Non-pigmented ciliary epithelial cell (primary cell): ENCODE measurements around the gene KISS1.

Experiments
- DNase-seq: peaks from one replicate; pipeline ENCODE4 v3.0.0-alpha.2; 2010; ENCODE audit warnings: low read depth

The KISS1 gene

GRCh38 chr1:204192046-204192445, 4.2 kb downstream of the KISS1 start:
- DNase-seq: no peak

GRCh38 chr1:204191456-204191855, 4.8 kb downstream of the KISS1 start:
- DNase-seq: no peak

GRCh38 chr1:204190212-204191211, 5.8 kb downstream of the KISS1 start:
- DNase-seq: no peak

GRCh38 chr1:204188959-204189639, 7.2 kb downstream of the KISS1 start:
- DNase-seq: no peak

GRCh38 chr1:204186597-204186996, 9.7 kb downstream of the KISS1 start:
- DNase-seq: no peak

GRCh38 chr1:204181116-204181515, 15.2 kb downstream of the KISS1 start:
- DNase-seq: no peak

GRCh38 chr1:204180133-204180532, 16.2 kb downstream of the KISS1 start:
- DNase-seq: no peak

GRCh38 chr1:204178487-204179281, 17.6 kb downstream of the KISS1 start:
- no peak for DNase-seq

- DNase-seq: no peak
Observed at GRCh38 chr1:204177133-204177532, 19.2 kb downstream of the KISS1 start.

GRCh38 chr1:204176049-204176448, 20.2 kb downstream of the KISS1 start:
- no peak for DNase-seq

GRCh38 chr1:204174958-204175357, 21.3 kb downstream of the KISS1 start:
- DNase-seq: no peak

- no peak for DNase-seq
Observed at GRCh38 chr1:204172404-204173029, 23.8 kb downstream of the KISS1 start.

GRCh38 chr1:204171751-204172178, 24.5 kb downstream of the KISS1 start:
- peak; percentile 37 for DNase-seq

GRCh38 chr1:204170494-204171155, 25.7 kb downstream of the KISS1 start:
- no peak for DNase-seq

- no peak for DNase-seq
Observed at GRCh38 chr1:204169858-204170257, 26.4 kb downstream of the KISS1 start.

GRCh38 chr1:204167730-204168129, 28.6 kb downstream of the KISS1 start:
- DNase-seq: no peak

- DNase-seq: no peak
Observed at GRCh38 chr1:204166219-204166618, 30.1 kb downstream of the KISS1 start, which contains the start of gene REN. TSS of gene REN (minus strand) at chr1:204166337. CDS start at chr1:204166293, 44 bp downstream.

GRCh38 chr1:204162494-204163074, 33.7 kb downstream of the KISS1 start:
- peak; percentile 10 for DNase-seq

GRCh38 chr1:204161609-204162493, 34.4 kb downstream of the KISS1 start:
- DNase-seq: no peak

- DNase-seq: no peak
Observed at GRCh38 chr1:204157962-204158361, 38.3 kb downstream of the KISS1 start.
